ENCODE data around the gene ADPRHL1.

The ADPRHL1 gene

GRCh38 chr13:113365971-113366588 lies 87.2 kb downstream of the ADPRHL1 start:
- TF ChIP-seq CTCF (IDR thresholded peaks at IDR 0.05), result no peak

- no peak for TF ChIP-seq CTCF (IDR thresholded peaks at IDR 0.05)
Measured at GRCh38 chr13:113365583-113365970, 87.7 kb downstream of the ADPRHL1 start.

- no peak for TF ChIP-seq CTCF (IDR thresholded peaks at IDR 0.05)
Measured at GRCh38 chr13:113364901-113365582, 88.2 kb downstream of the ADPRHL1 start.

GRCh38 chr13:113364311-113364889 lies 88.9 kb downstream of the ADPRHL1 start:
- TF ChIP-seq CTCF (IDR thresholded peaks at IDR 0.05), result no peak

- TF ChIP-seq CTCF (IDR thresholded peaks at IDR 0.05), result no peak
Measured at GRCh38 chr13:113361406-113361805, 91.9 kb downstream of the ADPRHL1 start.

- no peak for TF ChIP-seq CTCF (IDR thresholded peaks at IDR 0.05)
Measured at GRCh38 chr13:113360446-113360845, 92.8 kb downstream of the ADPRHL1 start.

- TF ChIP-seq CTCF (IDR thresholded peaks at IDR 0.05), result no peak
Measured at GRCh38 chr13:113359571-113359970, 93.7 kb downstream of the ADPRHL1 start.
